ENCODE measurements around the gene TMEM69. TPM values are rescaled to one million over a fixed set of nuclear protein-coding genes. Genes with fewer than 3 reads are reported as not detected.
A peak's percentile ranks its signal among the peaks of the same experiment; 100 is the strongest.

Gene TMEM69
- total and polyA plus RNA-seq, 10 of the 15 experiments (the other 5 are each of a cell fraction or from before 2014, with no cell fraction given): 44.6 to 162 (median 88.8) TPM

DNA sequence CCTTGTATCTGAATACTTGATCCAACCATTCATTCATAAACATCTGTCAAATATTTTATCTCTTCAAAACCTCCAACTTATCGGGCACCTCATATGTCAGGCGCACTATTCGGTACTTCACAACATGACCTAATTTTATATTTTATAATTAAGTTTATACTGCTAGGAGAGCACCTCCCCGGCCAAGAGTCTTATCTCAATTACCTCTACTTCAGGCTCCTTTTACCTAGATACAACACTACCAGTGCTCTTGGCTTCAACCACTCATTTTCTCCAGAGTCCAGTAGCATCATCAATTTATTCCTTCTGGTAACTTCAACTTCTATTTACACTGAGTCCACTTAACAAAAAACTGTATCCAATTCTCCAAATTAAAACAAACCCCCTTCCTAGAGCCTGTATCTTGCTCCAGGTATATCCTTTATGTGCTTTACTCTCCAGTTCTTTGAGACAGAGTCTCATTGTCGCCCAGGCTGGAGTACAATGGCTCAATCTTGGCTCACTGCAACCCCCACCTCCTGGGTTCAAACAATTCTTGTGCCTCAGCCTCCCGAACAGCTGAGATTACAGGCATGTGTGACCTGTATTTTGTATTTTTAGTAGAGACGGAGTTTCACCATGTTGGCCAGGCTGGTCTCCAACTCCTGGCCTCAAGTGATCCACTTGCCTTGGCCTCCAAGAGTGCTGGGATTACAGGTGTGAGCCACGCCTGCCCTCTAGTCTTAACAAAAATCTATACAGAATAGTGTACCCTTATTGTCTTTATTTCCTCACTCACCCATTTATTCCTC lies 20.5 kb upstream of the TMEM69 start:
- Histone ChIP-seq H4K20me1 (ENCODE audit: control insufficient read depth, insufficient read depth) (peaks cover 5% of the 10 kb centered on the region), H3K4me2 (ENCODE audit: control insufficient read depth, insufficient read depth) (no peak overlapping the region), H3K9ac (ENCODE audit: control insufficient read depth, insufficient read depth, low read length) (no peak overlapping the region), H3K27ac (ENCODE audit: control insufficient read depth, insufficient read depth) (no peak overlapping the region), H3K4me1 (ENCODE audit: control insufficient read depth, insufficient read depth, low read length) (no peaks in the 10 kb centered on the region), H2AFZ (ENCODE audit: control insufficient read depth, low read depth, low read length) (no peak overlapping the region), H3K36me3 (ENCODE audit: control insufficient read depth in 2 of 2, insufficient read depth in 2 of 2, low read length in 1 of 2) (no peaks in the 10 kb centered on the region; a peak in 3 of 4 replicates), H3K27me3 (replicated peaks in 1 of 2; ENCODE audit: control insufficient read depth in 2 of 2, insufficient read depth in 2 of 2, low read length in 1 of 2) (no peaks in the 10 kb centered on the region), H3K79me2 (ENCODE audit: control insufficient read depth, insufficient read depth, low read length) (peaks cover 70% of the 10 kb centered on the region), H3K9me3 (replicated peaks; ENCODE audit: control insufficient read depth, insufficient read depth, low read length) (no peaks in the 10 kb centered on the region), H3K4me3 (no peak overlapping the region)
- ATAC-seq: no peak
- FAIRE-seq: peak; percentile 31
- DNase-seq (ENCODE audit: low read depth, low spot score): no peak
- WGBS (ENCODE audit: insufficient coverage, insufficient replicate concordance, low lambda C conversion rate, missing lambda C conversion rate): 76% methylated on average over 8 of the region's 8 CpGs
- POLR2A ChIA-PET: no interaction called here
- TF ChIP-seq DPF2 (IDR thresholded peaks at IDR 0.05) (no peak), SP1 (IDR thresholded peaks at IDR 0.05; ENCODE audit: low read depth, low read length) (no peak), PML (IDR thresholded peaks at IDR 0.05; ENCODE audit: low read length) (no peak), RBBP5 (conservative IDR thresholded peaks at IDR 0.05) (no peak)
- TF ChIP-seq, protein P1, sequence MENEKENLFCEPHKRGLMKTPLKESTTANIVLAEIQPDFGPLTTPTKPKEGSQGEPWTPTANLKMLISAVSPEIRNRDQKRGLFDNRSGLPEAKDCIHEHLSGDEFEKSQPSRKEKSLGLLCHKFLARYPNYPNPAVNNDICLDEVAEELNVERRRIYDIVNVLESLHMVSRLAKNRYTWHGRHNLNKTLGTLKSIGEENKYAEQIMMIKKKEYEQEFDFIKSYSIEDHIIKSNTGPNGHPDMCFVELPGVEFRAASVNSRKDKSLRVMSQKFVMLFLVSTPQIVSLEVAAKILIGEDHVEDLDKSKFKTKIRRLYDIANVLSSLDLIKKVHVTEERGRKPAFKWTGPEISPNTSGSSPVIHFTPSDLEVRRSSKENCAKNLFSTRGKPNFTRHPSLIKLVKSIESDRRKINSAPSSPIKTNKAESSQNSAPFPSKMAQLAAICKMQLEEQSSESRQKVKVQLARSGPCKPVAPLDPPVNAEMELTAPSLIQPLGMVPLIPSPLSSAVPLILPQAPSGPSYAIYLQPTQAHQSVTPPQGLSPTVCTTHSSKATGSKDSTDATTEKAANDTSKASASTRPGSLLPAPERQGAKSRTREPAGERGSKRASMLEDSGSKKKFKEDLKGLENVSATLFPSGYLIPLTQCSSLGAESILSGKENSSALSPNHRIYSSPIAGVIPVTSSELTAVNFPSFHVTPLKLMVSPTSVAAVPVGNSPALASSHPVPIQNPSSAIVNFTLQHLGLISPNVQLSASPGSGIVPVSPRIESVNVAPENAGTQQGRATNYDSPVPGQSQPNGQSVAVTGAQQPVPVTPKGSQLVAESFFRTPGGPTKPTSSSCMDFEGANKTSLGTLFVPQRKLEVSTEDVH (IDR thresholded peaks at IDR 0.05; ENCODE audit: low read depth, partially characterized antibody): no peak
- TF ChIP-seq, protein P2, sequence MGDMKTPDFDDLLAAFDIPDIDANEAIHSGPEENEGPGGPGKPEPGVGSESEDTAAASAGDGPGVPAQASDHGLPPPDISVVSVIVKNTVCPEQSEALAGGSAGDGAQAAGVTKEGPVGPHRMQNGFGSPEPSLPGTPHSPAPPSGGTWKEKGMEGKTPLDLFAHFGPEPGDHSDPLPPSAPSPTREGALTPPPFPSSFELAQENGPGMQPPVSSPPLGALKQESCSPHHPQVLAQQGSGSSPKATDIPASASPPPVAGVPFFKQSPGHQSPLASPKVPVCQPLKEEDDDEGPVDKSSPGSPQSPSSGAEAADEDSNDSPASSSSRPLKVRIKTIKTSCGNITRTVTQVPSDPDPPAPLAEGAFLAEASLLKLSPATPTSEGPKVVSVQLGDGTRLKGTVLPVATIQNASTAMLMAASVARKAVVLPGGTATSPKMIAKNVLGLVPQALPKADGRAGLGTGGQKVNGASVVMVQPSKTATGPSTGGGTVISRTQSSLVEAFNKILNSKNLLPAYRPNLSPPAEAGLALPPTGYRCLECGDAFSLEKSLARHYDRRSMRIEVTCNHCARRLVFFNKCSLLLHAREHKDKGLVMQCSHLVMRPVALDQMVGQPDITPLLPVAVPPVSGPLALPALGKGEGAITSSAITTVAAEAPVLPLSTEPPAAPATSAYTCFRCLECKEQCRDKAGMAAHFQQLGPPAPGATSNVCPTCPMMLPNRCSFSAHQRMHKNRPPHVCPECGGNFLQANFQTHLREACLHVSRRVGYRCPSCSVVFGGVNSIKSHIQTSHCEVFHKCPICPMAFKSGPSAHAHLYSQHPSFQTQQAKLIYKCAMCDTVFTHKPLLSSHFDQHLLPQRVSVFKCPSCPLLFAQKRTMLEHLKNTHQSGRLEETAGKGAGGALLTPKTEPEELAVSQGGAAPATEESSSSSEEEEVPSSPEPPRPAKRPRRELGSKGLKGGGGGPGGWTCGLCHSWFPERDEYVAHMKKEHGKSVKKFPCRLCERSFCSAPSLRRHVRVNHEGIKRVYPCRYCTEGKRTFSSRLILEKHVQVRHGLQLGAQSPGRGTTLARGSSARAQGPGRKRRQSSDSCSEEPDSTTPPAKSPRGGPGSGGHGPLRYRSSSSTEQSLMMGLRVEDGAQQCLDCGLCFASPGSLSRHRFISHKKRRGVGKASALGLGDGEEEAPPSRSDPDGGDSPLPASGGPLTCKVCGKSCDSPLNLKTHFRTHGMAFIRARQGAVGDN (IDR thresholded peaks at IDR 0.05): no peak
- TF ChIP-seq, protein P3, sequence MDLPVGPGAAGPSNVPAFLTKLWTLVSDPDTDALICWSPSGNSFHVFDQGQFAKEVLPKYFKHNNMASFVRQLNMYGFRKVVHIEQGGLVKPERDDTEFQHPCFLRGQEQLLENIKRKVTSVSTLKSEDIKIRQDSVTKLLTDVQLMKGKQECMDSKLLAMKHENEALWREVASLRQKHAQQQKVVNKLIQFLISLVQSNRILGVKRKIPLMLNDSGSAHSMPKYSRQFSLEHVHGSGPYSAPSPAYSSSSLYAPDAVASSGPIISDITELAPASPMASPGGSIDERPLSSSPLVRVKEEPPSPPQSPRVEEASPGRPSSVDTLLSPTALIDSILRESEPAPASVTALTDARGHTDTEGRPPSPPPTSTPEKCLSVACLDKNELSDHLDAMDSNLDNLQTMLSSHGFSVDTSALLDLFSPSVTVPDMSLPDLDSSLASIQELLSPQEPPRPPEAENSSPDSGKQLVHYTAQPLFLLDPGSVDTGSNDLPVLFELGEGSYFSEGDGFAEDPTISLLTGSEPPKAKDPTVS (IDR thresholded peaks at IDR 0.05; ENCODE audit: low read depth, low read length): no peak
- SMC1A ChIA-PET (ENCODE audit: uncharacterized antibody, unreplicated experiment): no interaction called here
- in situ Hi-C loops (cut with MboI) (no loop called here), intact Hi-C loops (cut with micrococcal nuclease; ENCODE audit: unreplicated experiment) (no loop called here)
- RAD21 ChIA-PET (ENCODE audit: unreplicated experiment): no interaction called here
- no TSS peak for BruUV-seq (replicated peaks)
- CTCF ChIA-PET: no interaction called here
